Fibroblast of skin of left biceps (primary cell): ENCODE results near the gene TIMM22.

ENCODE experiments used
- DNase-seq, 2 experiments: peaks; one replicate each; pipeline ENCODE4 v3.0.0-alpha.2; 2013; ENCODE audit warnings: low read depth in 2 of 2

Gene TIMM22

DNA sequence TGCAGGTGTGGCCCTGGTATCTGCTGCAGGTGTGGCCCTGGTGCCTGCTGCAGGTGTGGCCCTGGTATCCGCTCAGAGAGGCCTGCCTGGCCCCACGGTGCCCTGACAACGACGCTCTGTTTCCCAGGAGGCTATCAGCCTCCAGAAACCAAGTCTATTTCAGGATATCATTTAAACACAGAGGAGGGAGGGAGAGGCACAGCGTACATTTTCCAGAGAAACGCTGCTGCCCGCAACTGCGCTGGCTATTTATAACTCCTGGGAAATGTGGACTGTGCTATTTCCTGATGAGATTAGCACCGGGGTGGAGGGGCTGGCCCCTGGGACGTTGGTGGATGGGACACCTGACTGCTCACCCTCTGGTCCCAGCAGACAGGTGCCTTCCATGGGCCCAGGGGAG lies 22.5 kb downstream of the TIMM22 start:
- DNase-seq: no peak

- no peak for DNase-seq
Measured at GRCh38 chr17:1021147-1021546, 24.2 kb downstream of the TIMM22 start.

DNA sequence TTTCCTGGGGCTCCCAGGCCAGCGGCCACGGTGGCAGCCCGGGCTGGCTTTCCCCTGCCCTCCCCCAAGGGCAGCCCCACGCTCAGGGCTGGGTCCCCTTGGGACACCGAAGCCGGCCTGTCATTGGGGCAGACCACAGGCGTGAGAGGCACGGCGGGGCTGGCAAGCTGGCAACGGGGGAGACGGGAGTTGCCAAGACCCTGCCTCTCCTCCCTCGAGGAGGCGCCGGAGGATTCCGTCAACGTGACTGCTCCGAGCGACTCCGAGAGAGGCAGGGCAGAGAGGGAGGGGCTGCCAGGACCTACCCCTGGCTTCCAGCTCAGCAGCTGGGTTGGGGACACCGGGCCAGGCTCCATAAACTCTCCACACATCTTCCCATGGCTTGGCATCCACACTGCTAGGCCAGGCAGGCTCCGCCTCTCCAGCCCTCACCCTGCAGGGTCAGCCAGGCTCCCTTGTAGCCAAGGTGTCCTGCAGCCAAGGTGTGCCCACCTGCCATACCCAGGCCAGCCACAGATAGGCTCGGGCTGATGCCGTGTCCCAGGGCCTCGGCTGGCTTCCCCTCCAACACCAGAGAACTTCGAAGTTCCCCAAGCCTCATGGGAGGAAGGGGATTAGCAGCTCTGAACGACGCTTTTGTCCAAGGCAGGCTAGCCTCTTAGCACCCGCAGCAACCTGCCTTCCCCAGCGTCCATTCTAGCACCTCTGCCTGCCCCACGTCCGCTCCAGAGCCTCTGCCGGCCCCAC lies 25.5 kb downstream of the TIMM22 start:
- no peak for DNase-seq

DNA sequence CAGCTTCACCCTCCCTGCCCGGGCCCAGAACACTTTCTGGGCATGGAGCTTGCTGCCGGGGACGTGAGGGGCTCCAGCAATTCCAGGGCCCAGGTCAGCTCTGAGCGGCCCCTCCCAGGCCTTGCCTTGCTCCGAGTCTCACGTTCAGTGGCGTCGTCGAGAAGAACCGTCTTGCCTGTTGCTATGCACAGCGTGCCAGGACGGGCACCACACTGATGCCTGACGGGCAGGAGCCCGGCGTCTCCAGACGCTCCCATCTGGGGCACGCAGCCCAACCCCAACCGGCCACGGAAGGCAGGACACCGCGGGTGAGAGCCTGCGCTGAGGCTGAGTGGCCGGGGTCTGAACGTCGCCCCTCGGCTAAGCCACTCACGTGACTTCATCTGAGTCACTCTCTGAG lies 27.1 kb downstream of the TIMM22 start:
- DNase-seq: no peak

- DNase-seq: no peak
Measured at GRCh38 chr17:1025733-1026598, 29.0 kb downstream of the TIMM22 start.

GRCh38 chr17:1026599-1026975 lies 29.7 kb downstream of the TIMM22 start:
- no peak for DNase-seq

DNA sequence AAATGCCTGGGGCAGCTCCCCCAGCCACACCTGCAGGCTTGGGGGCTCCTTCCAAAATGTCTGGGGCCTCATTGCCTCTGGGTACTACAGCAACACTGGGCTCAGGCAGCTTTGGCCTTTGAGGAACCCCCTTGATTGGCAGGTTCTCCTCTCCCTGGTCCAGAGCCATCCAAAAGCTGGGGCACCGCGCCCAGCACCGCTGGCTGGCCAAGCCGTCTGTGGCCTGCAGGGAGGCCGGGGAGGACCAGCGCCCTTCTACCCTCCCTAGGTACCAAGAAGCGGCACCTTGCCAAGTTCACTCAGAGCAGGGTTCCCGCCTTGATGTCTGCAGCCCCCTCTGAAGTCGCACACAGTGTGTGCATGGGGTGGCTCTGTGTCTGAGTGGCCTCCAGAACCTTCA lies 30.1 kb downstream of the TIMM22 start:
- DNase-seq: no peak

DNA sequence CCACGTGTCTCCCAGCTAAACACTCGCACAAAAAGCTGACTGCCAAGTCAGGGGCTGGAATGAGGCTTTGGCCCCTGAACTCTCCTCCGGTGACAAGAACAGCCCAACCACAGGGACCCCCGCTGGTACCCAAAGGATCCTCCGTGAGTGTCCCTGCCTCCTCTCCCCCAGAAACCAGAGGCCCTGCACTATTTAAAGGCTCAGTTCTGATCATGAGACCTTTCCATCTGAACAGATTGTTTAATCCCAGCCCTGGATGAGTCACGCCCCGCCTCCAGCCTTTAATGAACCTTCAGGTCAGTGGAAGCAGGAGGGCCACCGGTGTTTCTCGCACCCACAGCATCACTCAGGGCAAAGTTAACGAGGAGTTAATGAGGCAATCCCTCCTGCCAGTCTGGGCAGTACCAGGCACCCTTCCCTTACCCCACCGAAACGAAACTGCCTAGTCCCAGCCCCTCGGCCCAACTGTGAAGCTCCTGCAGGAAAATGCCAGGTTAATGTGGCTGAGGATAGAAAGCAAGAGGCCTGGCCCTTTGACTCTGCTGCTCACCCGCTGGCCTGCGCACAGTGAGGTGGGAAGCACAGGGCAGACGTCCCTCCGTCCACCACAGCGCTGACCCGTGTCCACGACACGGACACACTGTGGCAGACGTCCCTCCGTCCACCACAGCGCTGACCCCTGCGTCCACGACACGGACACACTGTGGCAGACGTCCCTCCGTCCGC lies 32.4 kb downstream of the TIMM22 start:
- no peak for DNase-seq

DNA sequence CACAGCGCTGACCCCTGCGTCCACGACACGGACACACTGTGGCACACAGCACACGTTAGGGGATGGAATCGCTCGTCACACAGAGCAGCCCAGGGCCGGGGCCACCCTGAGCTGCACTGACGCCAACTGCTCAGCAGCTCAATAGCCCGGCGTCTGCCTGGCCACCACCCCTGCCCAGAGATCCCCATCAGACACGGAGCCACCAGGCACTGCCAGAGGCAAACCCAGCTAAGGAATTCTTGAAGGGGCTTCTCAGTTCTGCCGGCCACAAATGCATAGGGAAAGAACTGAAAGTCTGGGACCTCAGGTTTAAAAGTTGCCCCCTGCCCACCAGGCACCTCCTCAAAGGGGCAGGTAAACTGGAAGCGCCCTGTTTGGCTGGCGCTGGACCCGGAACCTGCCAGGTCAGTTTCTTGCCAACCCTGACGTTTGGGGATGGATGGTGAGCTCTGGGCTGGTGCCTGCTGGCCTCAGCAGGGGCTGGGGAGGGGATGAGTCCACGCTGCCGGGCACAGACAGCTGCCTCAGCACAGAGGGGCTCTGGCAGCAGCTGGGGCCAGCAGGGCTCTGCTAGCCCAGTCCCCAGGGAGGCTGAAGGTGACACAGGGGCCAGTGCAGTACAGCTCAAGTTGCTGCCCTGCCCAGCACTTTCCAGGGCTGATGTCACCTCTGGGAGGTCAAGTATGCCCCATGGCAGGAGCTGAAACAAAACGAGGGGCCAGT lies 33.2 kb downstream of the TIMM22 start:
- DNase-seq: no peak

- DNase-seq: no peak
Measured at GRCh38 chr17:1030684-1031532, 34.0 kb downstream of the TIMM22 start.

GRCh38 chr17:1031711-1032110 lies 34.8 kb downstream of the TIMM22 start:
- no peak for DNase-seq

DNA sequence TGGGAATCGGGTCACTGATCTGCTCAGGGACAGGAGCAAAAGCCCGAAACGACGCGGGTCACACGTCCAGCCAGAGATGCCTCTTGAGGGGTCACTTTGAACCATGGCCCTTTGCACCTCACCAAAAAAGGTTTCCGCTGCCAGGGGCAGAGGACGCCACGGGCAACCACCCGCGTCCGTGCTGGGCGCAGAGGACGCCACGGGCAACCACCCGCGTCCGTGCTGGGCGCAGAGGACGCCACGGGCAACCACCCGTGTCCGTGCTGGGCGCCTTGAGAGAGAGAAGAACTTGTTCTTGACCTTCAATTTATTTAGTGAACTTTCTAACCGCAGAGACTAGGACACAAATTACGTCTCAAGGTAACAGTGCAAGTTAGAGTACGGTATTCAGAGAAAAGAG lies 35.5 kb downstream of the TIMM22 start:
- DNase-seq: no peak

- DNase-seq: no peak
Measured at GRCh38 chr17:1033503-1033902, 36.6 kb downstream of the TIMM22 start.

DNA sequence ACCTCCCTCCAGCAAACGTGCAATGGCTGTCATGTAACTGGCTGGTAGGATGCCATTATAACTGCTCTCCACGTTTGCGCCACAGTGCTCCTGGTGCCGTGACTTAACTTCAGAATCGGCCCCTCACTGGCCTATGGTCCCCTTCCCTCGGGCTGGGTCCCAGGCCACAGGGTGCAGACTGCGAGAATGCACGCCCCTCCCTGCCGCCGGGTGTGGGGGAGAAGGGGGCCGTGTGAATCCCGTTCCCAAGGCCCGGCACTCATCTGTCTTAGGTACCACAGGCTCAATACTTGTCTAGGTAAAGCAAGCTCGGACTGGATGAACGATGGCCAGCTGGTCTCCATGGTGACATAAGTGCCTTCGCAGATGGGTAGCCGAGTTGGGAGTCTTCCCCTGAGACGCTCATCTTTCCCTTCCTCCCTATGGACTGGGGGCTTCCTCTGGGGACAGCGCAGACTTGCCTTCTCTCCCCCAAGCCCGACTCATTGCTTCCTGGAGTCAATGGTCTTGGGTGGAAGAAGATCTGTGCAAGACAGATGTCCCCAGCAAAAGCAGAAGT lies 37.8 kb downstream of the TIMM22 start:
- DNase-seq: no peak

GRCh38 chr17:1035546-1036170 lies 38.7 kb downstream of the TIMM22 start:
- DNase-seq: no peak

- DNase-seq: no peak
Measured at GRCh38 chr17:1036171-1036844, 39.4 kb downstream of the TIMM22 start.

DNA sequence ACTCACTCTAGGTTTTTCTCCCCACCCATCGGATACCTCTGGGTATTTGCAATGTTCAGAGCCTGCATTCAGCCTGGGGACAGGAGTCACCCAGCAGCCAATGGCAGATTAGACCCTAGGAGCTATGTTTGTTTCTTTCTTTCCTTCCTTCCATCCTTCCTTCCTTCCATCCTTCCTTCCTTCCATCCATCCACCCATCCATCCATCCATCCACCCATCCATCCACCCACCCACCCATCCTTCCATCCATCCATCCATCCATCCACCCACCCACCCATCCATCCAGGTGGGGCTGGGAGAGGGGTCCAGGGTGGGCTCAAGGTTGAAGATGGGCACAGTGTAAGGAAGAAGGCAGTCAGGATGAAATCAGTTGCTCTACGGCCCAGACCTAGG lies 39.9 kb downstream of the TIMM22 start:
- DNase-seq: no peak

DNA sequence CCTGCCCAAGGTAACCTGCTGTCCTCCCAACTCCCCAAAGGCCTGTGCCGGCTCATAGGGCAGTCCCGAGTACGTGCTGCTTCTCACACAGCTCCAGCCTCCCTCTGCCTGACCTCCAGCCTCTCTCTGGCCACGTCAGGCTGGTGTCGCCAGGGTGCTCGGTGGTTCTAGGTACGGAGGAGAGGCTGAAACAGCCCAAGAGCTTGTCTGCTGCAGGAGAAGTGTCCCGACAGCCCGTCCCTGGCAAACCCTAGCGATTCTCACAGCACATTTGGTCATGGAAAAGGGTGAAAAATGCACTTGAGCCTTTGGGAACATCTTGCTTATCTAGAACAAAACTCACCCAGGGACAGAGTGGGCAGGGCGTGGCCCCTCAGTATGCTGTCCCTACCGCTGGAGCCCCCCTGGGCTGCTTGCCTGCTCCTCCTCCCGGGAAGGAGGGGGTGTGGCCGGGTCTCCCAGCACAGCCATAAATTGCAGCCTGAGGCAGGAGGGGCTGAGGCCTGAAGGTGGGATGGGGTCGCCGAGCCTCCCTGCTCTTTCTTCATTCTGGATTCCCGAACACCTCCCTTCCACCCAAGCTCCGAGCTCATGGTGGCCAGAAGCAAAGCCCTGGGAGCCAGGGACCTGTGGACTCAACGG lies 40.4 kb downstream of the TIMM22 start:
- DNase-seq: no peak

DNA sequence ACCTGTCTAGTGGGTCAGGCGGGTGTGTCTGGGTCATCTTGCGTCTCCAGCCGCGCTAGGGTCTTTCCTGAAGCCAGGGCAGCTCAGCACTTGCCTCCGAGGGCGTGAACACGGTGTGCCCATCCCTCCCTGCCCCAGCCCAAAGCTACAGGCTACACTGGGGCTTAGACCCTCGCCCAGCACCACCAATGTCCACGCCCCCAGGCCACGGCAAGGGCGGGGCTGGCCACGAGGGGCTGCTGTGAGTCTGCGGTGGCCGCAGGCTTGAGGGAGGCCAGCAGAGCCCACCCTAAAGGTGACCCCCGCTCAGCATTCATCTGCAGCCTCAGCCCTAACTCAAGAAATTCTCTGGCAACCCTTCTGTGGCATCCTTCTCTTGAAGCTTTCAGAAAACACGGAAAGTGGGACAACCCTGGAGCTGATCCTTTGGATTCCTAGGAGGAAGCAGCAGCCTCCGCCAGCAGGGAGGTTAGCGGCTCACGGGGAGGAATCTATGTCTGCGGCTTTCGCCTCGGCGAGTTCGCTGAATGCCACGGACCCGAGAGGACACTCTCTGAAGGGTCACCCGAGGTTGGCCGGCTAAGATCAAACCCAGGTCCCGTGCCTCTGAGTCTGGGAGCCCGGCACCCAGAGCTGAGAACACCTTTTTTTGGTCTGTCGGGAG lies 41.7 kb downstream of the TIMM22 start:
- DNase-seq: no peak
